Ascending aorta (tissue), 2 donors: ENCODE measurements around the gene RNGTT. TPM values are rescaled to one million over a fixed set of nuclear protein-coding genes. Genes with fewer than 3 reads are reported as not detected.

Source experiments
- DNase-seq, 2 donors: peaks; one replicate each; pipeline ENCODE4 v3.0.0-alpha.2; 2019; ENCODE audit warnings: low spot score in 2 of 2
- H3K27ac ChIP-seq, 2 donors: fragments of 200-600 bp; sonication (generic); one replicate each; pipeline ENCODE4 v1.5.1; 2016 to 2017; ENCODE audit warnings: mild to moderate bottlenecking in 1 of 2
- H3K27me3 ChIP-seq: fragments of 200-600 bp; sonication (generic); one replicate; pipeline ENCODE4 v1.5.1; 2017
- H3K36me3 ChIP-seq, 2 donors: fragments of 200-600 bp; sonication (generic); one replicate each; pipeline ENCODE4 v1.5.1; 2016
- H3K4me1 ChIP-seq, 2 donors: fragments of 200-600 bp; sonication (generic); one replicate each; pipeline ENCODE4 v1.5.1; 2016 to 2017; ENCODE audit warnings: mild to moderate bottlenecking in 1 of 2
- H3K4me3 ChIP-seq, 2 donors: fragments of 200-600 bp; sonication (generic); one replicate each; pipeline ENCODE4 v1.5.1; 2016 to 2017; ENCODE audit warnings: mild to moderate bottlenecking in 1 of 2
- H3K9me3 ChIP-seq, 2 donors: fragments of 200-600 bp; sonication (generic); one replicate each; pipeline ENCODE4 v1.5.1; 2016
- CTCF ChIP-seq, 3 experiments: fragments of 200-600 bp in 2 of 3; fragments of 450-650 bp in 1 of 3; sonication (generic) in 2 of 3; IDR thresholded peaks; one replicate each; pipeline ENCODE4 v1.5.1; 2016 to 2019; ENCODE audit warnings: antibody characterized with exemption in 3 of 3, mild to moderate bottlenecking in 1 of 3, moderate library complexity in 1 of 3
- intact Hi-C: fragments of 100-400 bp; cut with DNase I; formaldehyde crosslinking; loops from one replicate; pipeline ENCODE4 v1.15.1; 2023
- total RNA-seq: library from RNA; depleted of rRNA; stranded (reverse); fragments of >200 nt; gene quantifications from one replicate; pipeline ENCODE4 v1.1.0, GENCODE V29; 2016

Gene RNGTT
- total RNA-seq, 1 donor from 2014 or later: 13.4 TPM

- Histone ChIP-seq H3K4me1 (no peaks in the 10 kb centered on the region), H3K27me3 (no peaks in the 10 kb centered on the region), H3K27ac (no peak overlapping the region), H3K36me3 (no peaks in the 10 kb centered on the region), H3K9me3 (peaks cover 15 to 28% of the 10 kb centered on the region in 2 donors), H3K4me3 (no peak overlapping the region)
- no peak for TF ChIP-seq CTCF (IDR thresholded peaks at IDR 0.05)
- intact Hi-C loops: no loop called here
- DNase-seq: no peak
Observed at GRCh38 chr6:88666901-88667300, 296.5 kb downstream of the RNGTT start.

GRCh38 chr6:88665131-88665530, 298.3 kb downstream of the RNGTT start:
- Histone ChIP-seq H3K27me3 (no peaks in the 10 kb centered on the region), H3K36me3 (no peaks in the 10 kb centered on the region), H3K4me3 (no peak overlapping the region), H3K27ac (no peak overlapping the region), H3K9me3 (peaks cover 0 to 25% of the 10 kb centered on the region in 2 donors), H3K4me1 (no peaks in the 10 kb centered on the region)
- no peak for DNase-seq
- intact Hi-C loops: no loop called here
- TF ChIP-seq CTCF (IDR thresholded peaks at IDR 0.05): no peak

- peaks cover 0 to 31% of the 10 kb centered on the region in 2 donors for H3K9me3 ChIP-seq
- H3K36me3 ChIP-seq: peaks cover 0 to under 1% of the 10 kb centered on the region in 2 donors
- no peak for DNase-seq
Observed at GRCh38 chr6:88663801-88664200, 299.6 kb downstream of the RNGTT start.

GRCh38 chr6:88662653-88663174, 300.7 kb downstream of the RNGTT start:
- Histone ChIP-seq H3K27ac (no peak overlapping the region), H3K36me3 (peaks cover 0 to 6% of the 10 kb centered on the region in 2 donors), H3K9me3 (peaks cover 2 to 42% of the 10 kb centered on the region in 2 donors), H3K4me1 (no peaks in the 10 kb centered on the region), H3K27me3 (no peaks in the 10 kb centered on the region), H3K4me3 (no peak overlapping the region)
- no peak for DNase-seq
- TF ChIP-seq CTCF (IDR thresholded peaks at IDR 0.05): no peak
- intact Hi-C loops: no loop called here

More at GRCh38 chr6:88663801-88664200, 299.6 kb downstream of the RNGTT start:
- no peak overlapping the region for H3K4me3 ChIP-seq
- intact Hi-C loops: no loop called here
- no peaks in the 10 kb centered on the region for H3K27me3 ChIP-seq
- no peak overlapping the region for H3K27ac ChIP-seq
- no peaks in the 10 kb centered on the region for H3K4me1 ChIP-seq
- TF ChIP-seq CTCF (IDR thresholded peaks at IDR 0.05): no peak

- Histone ChIP-seq H3K4me1 (no peaks in the 10 kb centered on the region), H3K36me3 (peaks cover 0 to 6% of the 10 kb centered on the region in 2 donors), H3K9me3 (peaks cover 7 to 47% of the 10 kb centered on the region in 2 donors), H3K27ac (no peak overlapping the region), H3K27me3 (no peaks in the 10 kb centered on the region), H3K4me3 (no peak overlapping the region)
- TF ChIP-seq CTCF (IDR thresholded peaks at IDR 0.05): no peak
- intact Hi-C loops: no loop called here
- no peak for DNase-seq
Observed at GRCh38 chr6:88662163-88662580, 301.2 kb downstream of the RNGTT start.

- Histone ChIP-seq H3K27ac (no peak overlapping the region), H3K9me3 (peaks cover 8 to 49% of the 10 kb centered on the region in 2 donors), H3K27me3 (no peaks in the 10 kb centered on the region), H3K4me1 (no peaks in the 10 kb centered on the region), H3K4me3 (no peak overlapping the region), H3K36me3 (peaks cover 0 to 6% of the 10 kb centered on the region in 2 donors)
- intact Hi-C loops: no loop called here
- TF ChIP-seq CTCF (IDR thresholded peaks at IDR 0.05): no peak
- DNase-seq: no peak
Observed at GRCh38 chr6:88661136-88661535, 302.3 kb downstream of the RNGTT start.
